ENCODE data around the gene RAP1GDS1.

DNA sequence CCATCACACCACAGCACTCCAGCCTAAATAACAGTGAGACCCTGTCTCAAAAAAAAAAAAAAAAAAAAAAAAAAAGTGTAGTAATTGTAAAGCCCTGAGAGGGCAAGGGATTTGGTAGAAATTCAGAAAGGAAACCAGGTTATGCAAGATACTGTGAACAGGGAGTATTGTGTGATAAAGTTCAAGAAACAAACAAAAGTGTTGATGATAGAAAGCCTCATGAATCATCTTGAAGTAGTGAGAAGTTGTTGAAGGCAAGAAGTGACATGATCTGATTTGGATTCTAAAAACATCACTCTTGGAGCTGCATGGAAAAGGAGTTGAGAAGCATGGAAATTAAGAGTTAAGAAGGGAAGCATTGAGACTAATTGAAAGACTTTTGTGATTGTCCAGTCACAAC lies 102.2 kb downstream of the RAP1GDS1 start:
- TF ChIP-seq, protein P1, sequence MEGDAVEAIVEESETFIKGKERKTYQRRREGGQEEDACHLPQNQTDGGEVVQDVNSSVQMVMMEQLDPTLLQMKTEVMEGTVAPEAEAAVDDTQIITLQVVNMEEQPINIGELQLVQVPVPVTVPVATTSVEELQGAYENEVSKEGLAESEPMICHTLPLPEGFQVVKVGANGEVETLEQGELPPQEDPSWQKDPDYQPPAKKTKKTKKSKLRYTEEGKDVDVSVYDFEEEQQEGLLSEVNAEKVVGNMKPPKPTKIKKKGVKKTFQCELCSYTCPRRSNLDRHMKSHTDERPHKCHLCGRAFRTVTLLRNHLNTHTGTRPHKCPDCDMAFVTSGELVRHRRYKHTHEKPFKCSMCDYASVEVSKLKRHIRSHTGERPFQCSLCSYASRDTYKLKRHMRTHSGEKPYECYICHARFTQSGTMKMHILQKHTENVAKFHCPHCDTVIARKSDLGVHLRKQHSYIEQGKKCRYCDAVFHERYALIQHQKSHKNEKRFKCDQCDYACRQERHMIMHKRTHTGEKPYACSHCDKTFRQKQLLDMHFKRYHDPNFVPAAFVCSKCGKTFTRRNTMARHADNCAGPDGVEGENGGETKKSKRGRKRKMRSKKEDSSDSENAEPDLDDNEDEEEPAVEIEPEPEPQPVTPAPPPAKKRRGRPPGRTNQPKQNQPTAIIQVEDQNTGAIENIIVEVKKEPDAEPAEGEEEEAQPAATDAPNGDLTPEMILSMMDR (IDR thresholded peaks at IDR 0.05), result no peak
- TF ChIP-seq POLR2A (IDR thresholded peaks at IDR 0.05) (no peak), POLR2AphosphoS5 (IDR thresholded peaks at IDR 0.05) (no peak)

Data from breast epithelium (tissue), 3 donors.